ENCODE data around the gene GSS.
A peak's percentile ranks its signal among the peaks of the same experiment; 100 is the strongest.

GSS gene

GRCh38 chr20:34892671-34893070 lies 62.9 kb downstream of the GSS start:
- DNase-seq (ENCODE audit: low read depth), result no peak
- TF ChIP-seq, protein P1, sequence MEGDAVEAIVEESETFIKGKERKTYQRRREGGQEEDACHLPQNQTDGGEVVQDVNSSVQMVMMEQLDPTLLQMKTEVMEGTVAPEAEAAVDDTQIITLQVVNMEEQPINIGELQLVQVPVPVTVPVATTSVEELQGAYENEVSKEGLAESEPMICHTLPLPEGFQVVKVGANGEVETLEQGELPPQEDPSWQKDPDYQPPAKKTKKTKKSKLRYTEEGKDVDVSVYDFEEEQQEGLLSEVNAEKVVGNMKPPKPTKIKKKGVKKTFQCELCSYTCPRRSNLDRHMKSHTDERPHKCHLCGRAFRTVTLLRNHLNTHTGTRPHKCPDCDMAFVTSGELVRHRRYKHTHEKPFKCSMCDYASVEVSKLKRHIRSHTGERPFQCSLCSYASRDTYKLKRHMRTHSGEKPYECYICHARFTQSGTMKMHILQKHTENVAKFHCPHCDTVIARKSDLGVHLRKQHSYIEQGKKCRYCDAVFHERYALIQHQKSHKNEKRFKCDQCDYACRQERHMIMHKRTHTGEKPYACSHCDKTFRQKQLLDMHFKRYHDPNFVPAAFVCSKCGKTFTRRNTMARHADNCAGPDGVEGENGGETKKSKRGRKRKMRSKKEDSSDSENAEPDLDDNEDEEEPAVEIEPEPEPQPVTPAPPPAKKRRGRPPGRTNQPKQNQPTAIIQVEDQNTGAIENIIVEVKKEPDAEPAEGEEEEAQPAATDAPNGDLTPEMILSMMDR (IDR thresholded peaks at IDR 0.05; ENCODE audit: control insufficient read depth, insufficient read depth, low read depth, low read length, missing control alignments), result no peak
- H3K4me3 ChIP-seq (ENCODE audit: control insufficient read depth, low read depth, low read length), result no peak overlapping the region

DNA sequence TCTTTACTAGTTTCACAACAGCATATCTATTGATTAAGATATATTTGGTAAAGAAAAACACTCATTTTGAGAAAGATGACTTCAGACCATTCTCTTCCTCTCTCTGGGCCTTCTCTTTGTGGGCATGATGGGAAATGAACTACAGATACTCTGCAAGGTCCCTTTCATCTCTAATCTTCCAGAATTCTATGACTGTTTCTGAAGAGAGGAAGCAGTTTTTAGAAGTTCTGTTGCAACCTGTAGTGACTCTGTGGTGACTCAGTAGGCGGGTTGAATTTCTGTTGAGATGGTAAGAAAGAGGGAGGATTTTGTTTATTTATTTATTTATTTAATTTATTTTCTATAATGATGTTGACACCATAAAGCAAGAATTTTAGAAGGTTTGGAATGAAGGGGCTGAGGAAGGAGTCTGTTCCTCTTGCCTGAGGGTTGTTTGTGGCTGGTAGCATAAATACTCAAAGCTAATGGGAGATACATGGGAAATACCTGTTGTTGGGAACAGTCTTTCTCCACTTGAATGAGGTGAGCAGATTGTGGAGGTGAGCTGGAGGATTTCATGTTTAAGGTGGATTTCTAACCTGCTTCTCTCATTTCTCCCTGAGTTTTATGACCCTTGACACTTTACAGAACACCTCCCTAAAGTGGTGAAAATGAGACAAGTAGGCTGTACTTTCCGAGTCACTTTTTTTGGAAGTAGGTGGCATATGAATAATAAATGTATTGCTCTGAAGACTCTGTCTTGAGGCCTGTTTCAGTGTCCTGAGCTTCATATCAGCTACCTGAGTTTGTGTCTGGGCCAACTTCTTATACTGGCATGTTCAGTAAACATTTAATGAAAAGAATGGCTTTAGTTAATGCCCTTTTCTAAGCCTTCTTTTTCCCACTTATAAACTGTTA lies 64.2 kb downstream of the GSS start:
- no peak overlapping the region for H3K4me3 ChIP-seq (ENCODE audit: control insufficient read depth, low read depth, low read length)
- TF ChIP-seq, protein P1 (IDR thresholded peaks at IDR 0.05; ENCODE audit: control insufficient read depth, insufficient read depth, low read depth, low read length, missing control alignments), result no peak
- DNase-seq (ENCODE audit: low read depth), result peak; percentile 61

DNA sequence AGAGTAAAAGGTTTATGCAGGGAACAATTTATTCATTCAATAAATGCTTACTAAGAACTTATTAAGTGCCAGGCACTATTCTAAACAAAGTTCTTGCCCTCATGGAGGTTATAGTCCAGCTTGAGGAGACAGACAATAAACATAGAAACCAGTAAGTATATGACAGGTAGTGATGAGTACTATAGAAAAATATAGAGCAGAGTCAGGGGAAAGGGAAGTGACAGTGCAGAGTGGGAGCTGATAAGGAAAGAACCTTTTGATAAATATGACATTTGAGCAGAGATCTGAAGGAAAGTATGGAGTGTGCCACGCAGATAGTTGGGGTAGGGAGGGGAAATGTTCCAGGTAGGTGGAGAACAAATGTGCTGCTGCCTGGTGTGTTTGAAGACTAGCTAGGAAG lies 67.1 kb downstream of the GSS start:
- no peak overlapping the region for H3K4me3 ChIP-seq (ENCODE audit: control insufficient read depth, low read depth, low read length)
- TF ChIP-seq, protein P1 (IDR thresholded peaks at IDR 0.05; ENCODE audit: control insufficient read depth, insufficient read depth, low read depth, low read length, missing control alignments), result no peak
- no peak for DNase-seq (ENCODE audit: low read depth)

GRCh38 chr20:34887023-34887422 lies 68.6 kb downstream of the GSS start:
- H3K4me3 ChIP-seq (ENCODE audit: control insufficient read depth, low read depth, low read length), result no peak overlapping the region
- DNase-seq (ENCODE audit: low read depth), result no peak
- TF ChIP-seq, protein P1 (IDR thresholded peaks at IDR 0.05; ENCODE audit: control insufficient read depth, insufficient read depth, low read depth, low read length, missing control alignments), result no peak

- no peak for DNase-seq (ENCODE audit: low read depth)
- H3K4me3 ChIP-seq (ENCODE audit: control insufficient read depth, low read depth, low read length), result no peak overlapping the region
- TF ChIP-seq, protein P1 (IDR thresholded peaks at IDR 0.05; ENCODE audit: control insufficient read depth, insufficient read depth, low read depth, low read length, missing control alignments), result no peak
Observed at GRCh38 chr20:34886122-34886521, 69.5 kb downstream of the GSS start.

DNA sequence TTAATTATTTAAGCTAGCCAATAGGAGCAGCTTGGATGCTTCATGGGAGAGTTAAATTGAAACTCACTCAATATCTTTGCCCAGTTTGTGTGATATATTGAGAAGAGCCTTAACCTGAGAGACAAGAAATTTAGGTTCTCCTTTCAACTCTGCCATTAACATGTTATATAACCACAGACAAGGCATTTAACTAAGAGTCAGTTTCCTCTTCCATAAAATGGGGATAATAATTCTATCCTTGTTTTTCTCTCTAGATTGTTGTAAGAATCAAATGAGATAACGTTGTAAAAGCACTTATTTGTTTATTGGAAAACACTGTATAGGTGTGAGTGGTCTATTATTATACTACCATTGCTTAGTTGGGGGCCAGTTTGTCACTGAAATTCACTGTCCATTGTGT lies 71.3 kb downstream of the GSS start:
- DNase-seq (ENCODE audit: low read depth), result no peak
- TF ChIP-seq, protein P1 (IDR thresholded peaks at IDR 0.05; ENCODE audit: control insufficient read depth, insufficient read depth, low read depth, low read length, missing control alignments), result no peak
- no peak overlapping the region for H3K4me3 ChIP-seq (ENCODE audit: control insufficient read depth, low read depth, low read length)

Measured in AG09309 (cell line).